ENCODE measurements around the gene CPNE9.

CPNE9 gene

GRCh38 chr3:9675736-9676290 lies 27.8 kb upstream of the CPNE9 start:
- Histone ChIP-seq H3K9me2 (replicated peaks; ENCODE audit: insufficient read depth, low read length) (no peaks in the 10 kb centered on the region), H3K9ac (ENCODE audit: low read length) (no peak overlapping the region), H3K4me1 (ENCODE audit: low read length) (no peaks in the 10 kb centered on the region), H3K36me3 (replicated peaks; ENCODE audit: insufficient read depth, low read length) (peaks cover 7% of the 10 kb centered on the region; the same call in 1 of the 2 replicates), H3K79me2 (ENCODE audit: low read length) (no peaks in the 10 kb centered on the region), H4K20me1 (ENCODE audit: insufficient read depth, low read length) (no peaks in the 10 kb centered on the region), H3K4me3 (ENCODE audit: low read length) (no peak overlapping the region), H3K27ac (ENCODE audit: low read length) (no peak overlapping the region), H3K4me2 (ENCODE audit: low read depth, low read length) (no peak overlapping the region), H3K9me3 (replicated peaks; ENCODE audit: insufficient read depth, low read length) (no peaks in the 10 kb centered on the region), H3K27me3 (replicated peaks; ENCODE audit: insufficient read depth, low read length) (no peaks in the 10 kb centered on the region), H2AFZ (ENCODE audit: low read length) (no peak overlapping the region), H3F3A (ENCODE audit: insufficient read depth, low read length) (no peaks in the 10 kb centered on the region)
- DNase-seq, result no peak
- TF ChIP-seq EZH2 (optimal IDR thresholded peaks at IDR 0.05; ENCODE audit: low read depth, low read length) (no peak), EZH2phosphoT487 (IDR thresholded peaks at IDR 0.05; ENCODE audit: low read length) (no peak)
- TF ChIP-seq, protein P1, sequence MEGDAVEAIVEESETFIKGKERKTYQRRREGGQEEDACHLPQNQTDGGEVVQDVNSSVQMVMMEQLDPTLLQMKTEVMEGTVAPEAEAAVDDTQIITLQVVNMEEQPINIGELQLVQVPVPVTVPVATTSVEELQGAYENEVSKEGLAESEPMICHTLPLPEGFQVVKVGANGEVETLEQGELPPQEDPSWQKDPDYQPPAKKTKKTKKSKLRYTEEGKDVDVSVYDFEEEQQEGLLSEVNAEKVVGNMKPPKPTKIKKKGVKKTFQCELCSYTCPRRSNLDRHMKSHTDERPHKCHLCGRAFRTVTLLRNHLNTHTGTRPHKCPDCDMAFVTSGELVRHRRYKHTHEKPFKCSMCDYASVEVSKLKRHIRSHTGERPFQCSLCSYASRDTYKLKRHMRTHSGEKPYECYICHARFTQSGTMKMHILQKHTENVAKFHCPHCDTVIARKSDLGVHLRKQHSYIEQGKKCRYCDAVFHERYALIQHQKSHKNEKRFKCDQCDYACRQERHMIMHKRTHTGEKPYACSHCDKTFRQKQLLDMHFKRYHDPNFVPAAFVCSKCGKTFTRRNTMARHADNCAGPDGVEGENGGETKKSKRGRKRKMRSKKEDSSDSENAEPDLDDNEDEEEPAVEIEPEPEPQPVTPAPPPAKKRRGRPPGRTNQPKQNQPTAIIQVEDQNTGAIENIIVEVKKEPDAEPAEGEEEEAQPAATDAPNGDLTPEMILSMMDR (IDR thresholded peaks at IDR 0.05; ENCODE audit: low read length), result no peak

- no peak for DNase-seq
- H3K4me3 ChIP-seq (ENCODE audit: low read length), result no peak overlapping the region
These were observed 26.8 kb upstream of the CPNE9 start for GRCh38 chr3:9676785-9677184.

DNA sequence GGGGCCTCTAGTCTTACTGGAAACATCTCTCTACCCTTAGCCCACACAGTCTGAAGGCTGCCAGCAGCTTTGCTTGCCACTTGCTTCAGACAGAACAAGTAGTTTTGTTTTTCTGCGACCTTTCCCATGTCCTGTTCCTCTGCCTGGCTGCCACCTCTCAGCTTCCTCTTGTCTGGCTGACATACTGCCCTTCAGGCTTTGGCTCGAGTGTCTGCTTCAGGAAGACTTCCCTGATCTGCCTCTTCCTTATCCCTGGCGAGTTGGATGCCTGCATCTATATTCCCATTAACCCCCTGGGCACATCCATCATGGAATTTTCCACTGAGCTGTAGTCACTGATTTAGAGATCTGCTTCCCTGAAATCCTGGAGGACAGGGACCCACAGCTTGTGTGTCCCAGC lies 25.1 kb upstream of the CPNE9 start:
- no peak for TF ChIP-seq EZH2phosphoT487 (IDR thresholded peaks at IDR 0.05; ENCODE audit: low read length)
- TF ChIP-seq, protein P1 (IDR thresholded peaks at IDR 0.05; ENCODE audit: low read length), result no peak
- H3K4me3 ChIP-seq (ENCODE audit: low read length), result no peak overlapping the region
- no peaks in the 10 kb centered on the region for H3K79me2 ChIP-seq (ENCODE audit: low read length)
- H3K27ac ChIP-seq (ENCODE audit: low read length), result no peak overlapping the region
- no peaks in the 10 kb centered on the region for H3K27me3 ChIP-seq (replicated peaks; ENCODE audit: insufficient read depth, low read length)
- no peaks in the 10 kb centered on the region for H3K9me3 ChIP-seq (replicated peaks; ENCODE audit: insufficient read depth, low read length)
- DNase-seq, result no peak
- H2AFZ ChIP-seq (ENCODE audit: low read length), result no peak overlapping the region
- H3F3A ChIP-seq (ENCODE audit: insufficient read depth, low read length), result no peaks in the 10 kb centered on the region
- H3K4me1 ChIP-seq (ENCODE audit: low read length), result no peaks in the 10 kb centered on the region
- peaks cover 7% of the 10 kb centered on the region; the same call in 1 of the 2 replicates for H3K36me3 ChIP-seq (replicated peaks; ENCODE audit: insufficient read depth, low read length)
- H3K9me2 ChIP-seq (replicated peaks; ENCODE audit: insufficient read depth, low read length), result no peaks in the 10 kb centered on the region
- H4K20me1 ChIP-seq (ENCODE audit: insufficient read depth, low read length), result no peaks in the 10 kb centered on the region
- no peak overlapping the region for H3K9ac ChIP-seq (ENCODE audit: low read length)
- H3K4me2 ChIP-seq (ENCODE audit: low read depth, low read length), result no peak overlapping the region

More at GRCh38 chr3:9676785-9677184, 26.8 kb upstream of the CPNE9 start:
- Histone ChIP-seq H3F3A (ENCODE audit: insufficient read depth, low read length) (no peaks in the 10 kb centered on the region), H3K4me1 (ENCODE audit: low read length) (no peaks in the 10 kb centered on the region), H3K27ac (ENCODE audit: low read length) (no peak overlapping the region), H3K27me3 (replicated peaks; ENCODE audit: insufficient read depth, low read length) (no peaks in the 10 kb centered on the region), H4K20me1 (ENCODE audit: insufficient read depth, low read length) (no peaks in the 10 kb centered on the region), H3K36me3 (replicated peaks; ENCODE audit: insufficient read depth, low read length) (peaks cover 7% of the 10 kb centered on the region; the same call in 1 of the 2 replicates), H3K9ac (ENCODE audit: low read length) (no peak overlapping the region), H3K4me2 (ENCODE audit: low read depth, low read length) (no peak overlapping the region), H3K9me2 (replicated peaks; ENCODE audit: insufficient read depth, low read length) (no peaks in the 10 kb centered on the region), H3K79me2 (ENCODE audit: low read length) (no peaks in the 10 kb centered on the region), H3K9me3 (replicated peaks; ENCODE audit: insufficient read depth, low read length) (no peaks in the 10 kb centered on the region), H2AFZ (ENCODE audit: low read length) (no peak overlapping the region)
- TF ChIP-seq EZH2phosphoT487 (IDR thresholded peaks at IDR 0.05; ENCODE audit: low read length) (no peak), EZH2 (optimal IDR thresholded peaks at IDR 0.05; ENCODE audit: low read depth, low read length) (no peak)
- TF ChIP-seq, protein P1 (IDR thresholded peaks at IDR 0.05; ENCODE audit: low read length), result no peak

Measured in MM.1S (cell line).